ENCODE measurements around the gene DISC1. TPM values are rescaled to one million over a fixed set of nuclear protein-coding genes. Genes with fewer than 3 reads are reported as not detected.

DISC1 gene
- total and polyA plus RNA-seq, 2 donors (not counting 1 experiment from before 2014, with no cell fraction given) = 2.7 to 4.3 TPM

GRCh38 chr1:231721436-231721835 lies 94.8 kb downstream of the DISC1 start:
- peaks cover 0 to 5% of the 10 kb centered on the region in 2 donors for H3K4me1 ChIP-seq (ENCODE audit: control insufficient read depth in 2 of 2, insufficient read depth in 2 of 2, low read length in 2 of 2)
- ATAC-seq (ENCODE audit: low read depth) (no peak), DNase-seq (no peak)
- no peak overlapping the region for H3K27ac ChIP-seq (ENCODE audit: low read length in 2 of 2)
- Mint-ChIP-seq H3K4me1 (peaks cover 22% of the 10 kb centered on the region), H3K27ac (no peak overlapping the region), H3K27me3 (peaks cover 3% of the 10 kb centered on the region), H3K4me3 (no peak overlapping the region), H3K9me3 (ENCODE audit: insufficient read depth) (no peaks in the 10 kb centered on the region)
- H3K4me2 ChIP-seq (replicated peaks; ENCODE audit: low read depth, low read length, poor library complexity, severe bottlenecking) = no peak overlapping the region
- no peaks in the 10 kb centered on the region for H3K36me3 ChIP-seq (replicated peaks in 1 of 2; ENCODE audit: control extremely low read depth in 1 of 2, control insufficient read depth in 1 of 2, extremely low read depth in 1 of 2, insufficient read depth in 2 of 2, low read length in 1 of 2)
- H3K79me2 ChIP-seq (ENCODE audit: control insufficient read depth, insufficient read depth, low read length) = no peaks in the 10 kb centered on the region
- H3K4me3 ChIP-seq (ENCODE audit: control extremely low read depth in 1 of 5, extremely low read depth in 1 of 5, insufficient read depth in 1 of 5, low read depth in 2 of 5, low read length in 4 of 5) = no peak overlapping the region
- no peaks in the 10 kb centered on the region for H4K20me1 ChIP-seq (ENCODE audit: control insufficient read depth, insufficient read depth, low read length, poor library complexity, severe bottlenecking)
- H2AFZ ChIP-seq (ENCODE audit: insufficient read depth, low read depth, low read length, poor library complexity, severe bottlenecking) = no peak overlapping the region
- no peaks in the 10 kb centered on the region for H3K27me3 ChIP-seq (replicated peaks in 1 of 4; ENCODE audit: control extremely low read depth in 1 of 4, control insufficient read depth in 3 of 4, insufficient read depth in 4 of 4, low read length in 3 of 4)
- POLR2A ChIA-PET = no interaction called here
- CTCF ChIA-PET = interaction anchor here (0.8 kb wide), 1 partner anchor 11 kb away, joined by 4 read pairs; no protein-coding TSS in a partner anchor
- H3K9ac ChIP-seq (ENCODE audit: low read length) = no peak overlapping the region
- no peaks in the 10 kb centered on the region for H3K9me3 ChIP-seq (ENCODE audit: control extremely low read depth in 1 of 3, control insufficient read depth in 2 of 3, insufficient read depth in 1 of 3, low read length in 2 of 3)
- intact Hi-C loops (cut with micrococcal nuclease) = no loop called here
- TF ChIP-seq EZH2 (IDR thresholded peaks at IDR 0.05; ENCODE audit: borderline replicate concordance, insufficient read depth, low read depth, low read length, poor library complexity, severe bottlenecking) (no peak), CTCF (IDR thresholded peaks at IDR 0.05) (no peak)

GRCh38 chr1:231722356-231722755 lies 95.8 kb downstream of the DISC1 start:
- no peak overlapping the region for H2AFZ ChIP-seq (ENCODE audit: insufficient read depth, low read depth, low read length, poor library complexity, severe bottlenecking)
- H3K9me3 Mint-ChIP-seq (ENCODE audit: insufficient read depth) = no peaks in the 10 kb centered on the region

More at GRCh38 chr1:231722356-231722755, 95.8 kb downstream of the DISC1 start:
- H4K20me1 ChIP-seq (ENCODE audit: control insufficient read depth, insufficient read depth, low read length, poor library complexity, severe bottlenecking) = no peaks in the 10 kb centered on the region
- no peak overlapping the region for H3K9ac ChIP-seq (ENCODE audit: low read length)
- no peak overlapping the region for H3K4me3 Mint-ChIP-seq
- no peaks in the 10 kb centered on the region for H3K36me3 ChIP-seq (replicated peaks in 1 of 2; ENCODE audit: control extremely low read depth in 1 of 2, control insufficient read depth in 1 of 2, extremely low read depth in 1 of 2, insufficient read depth in 2 of 2, low read length in 1 of 2)
- TF ChIP-seq CTCF (IDR thresholded peaks at IDR 0.05) = no peak
- no peak for TF ChIP-seq EZH2 (IDR thresholded peaks at IDR 0.05; ENCODE audit: borderline replicate concordance, insufficient read depth, low read depth, low read length, poor library complexity, severe bottlenecking)
- POLR2A ChIA-PET = no interaction called here
- CTCF ChIA-PET = no interaction called here
- H3K27ac Mint-ChIP-seq = no peak overlapping the region
- ATAC-seq (ENCODE audit: low read depth) = no peak
- intact Hi-C loops (cut with micrococcal nuclease) = no loop called here
- H3K4me2 ChIP-seq (replicated peaks; ENCODE audit: low read depth, low read length, poor library complexity, severe bottlenecking) = no peak overlapping the region
- no peaks in the 10 kb centered on the region for H3K9me3 ChIP-seq (ENCODE audit: control extremely low read depth in 1 of 3, control insufficient read depth in 2 of 3, insufficient read depth in 1 of 3, low read length in 2 of 3)
- peaks cover 0 to 5% of the 10 kb centered on the region in 2 donors for H3K4me1 ChIP-seq (ENCODE audit: control insufficient read depth in 2 of 2, insufficient read depth in 2 of 2, low read length in 2 of 2)
- no peak overlapping the region for H3K27ac ChIP-seq (ENCODE audit: low read length in 2 of 2)
- H3K4me3 ChIP-seq (ENCODE audit: control extremely low read depth in 1 of 5, extremely low read depth in 1 of 5, insufficient read depth in 1 of 5, low read depth in 2 of 5, low read length in 4 of 5) = no peak overlapping the region
- no peaks in the 10 kb centered on the region for H3K27me3 ChIP-seq (replicated peaks in 1 of 4; ENCODE audit: control extremely low read depth in 1 of 4, control insufficient read depth in 3 of 4, insufficient read depth in 4 of 4, low read length in 3 of 4)
- H3K79me2 ChIP-seq (ENCODE audit: control insufficient read depth, insufficient read depth, low read length) = no peaks in the 10 kb centered on the region
- peaks cover 22% of the 10 kb centered on the region for H3K4me1 Mint-ChIP-seq
- no peak for DNase-seq
- H3K27me3 Mint-ChIP-seq = peaks cover 3% of the 10 kb centered on the region
- 92% methylated on average over 5 of the region's 6 CpGs for WGBS (ENCODE audit: insufficient coverage)
